C1 segment of cervical spinal cord (tissue), 14 donors: ENCODE results near the gene SPIB.
"Not testable (repeated sequence)": the region's sequence is repeated elsewhere in the genome, so short reads cannot be mapped to it uniquely, and the experiment has no call there.

Experiments used
- DNase-seq, 14 donors: peaks; one replicate each; lab custom pipeline; 2025; lab: John Stamatoyannopoulos, UW

The SPIB gene

GRCh38 chr19:50390952-50391351, 27.8 kb upstream of the SPIB start:
- DNase-seq, result not testable (repeated sequence)

- no peak for DNase-seq
These were observed 26.0 kb upstream of the SPIB start for GRCh38 chr19:50392759-50393158.

- no peak for DNase-seq
These were observed 25.1 kb upstream of the SPIB start for GRCh38 chr19:50393589-50393988.

GRCh38 chr19:50394017-50394416, 24.7 kb upstream of the SPIB start:
- no peak for DNase-seq

GRCh38 chr19:50398675-50399367, 19.9 kb upstream of the SPIB start:
- no peak for DNase-seq

GRCh38 chr19:50399368-50399745, 19.4 kb upstream of the SPIB start:
- no peak for DNase-seq

GRCh38 chr19:50401605-50402450, 16.9 kb upstream of the SPIB start:
- no peak for DNase-seq

- no peak for DNase-seq
These were observed 16.0 kb upstream of the SPIB start for GRCh38 chr19:50402544-50403301.

- no peak for DNase-seq
These were observed 12.4 kb upstream of the SPIB start for GRCh38 chr19:50406156-50406820.

- no peak for DNase-seq
These were observed 11.9 kb upstream of the SPIB start for GRCh38 chr19:50406829-50407228.

GRCh38 chr19:50409347-50409746, 9.4 kb upstream of the SPIB start:
- no peak for DNase-seq

GRCh38 chr19:50410109-50410508, 8.6 kb upstream of the SPIB start:
- DNase-seq, result no peak

GRCh38 chr19:50412419-50412818, 6.3 kb upstream of the SPIB start:
- no peak for DNase-seq

GRCh38 chr19:50413096-50413495, 5.6 kb upstream of the SPIB start:
- DNase-seq, result no peak

- DNase-seq, result no peak
These were observed 5.2 kb upstream of the SPIB start for GRCh38 chr19:50413531-50413930.

GRCh38 chr19:50414864-50415660, 3.7 kb upstream of the SPIB start:
- DNase-seq, result peak in 12 of 14 donors; percentile 2 to 56 (median 16)

- peak in 4 of 14 donors; percentile 3 to 25 (median 18) for DNase-seq
These were observed 3.1 kb upstream of the SPIB start for GRCh38 chr19:50415661-50416033.

- no peak for DNase-seq
These were observed 2.4 kb upstream of the SPIB start for GRCh38 chr19:50416034-50416977.

GRCh38 chr19:50417111-50418081, 1.3 kb upstream of the SPIB start:
- no peak for DNase-seq
